Neural cell (in vitro differentiated cells): ENCODE results near the gene TNFAIP3. TPM values are rescaled to one million over a fixed set of nuclear protein-coding genes. Genes with fewer than 3 reads are reported as not detected.

Experiments used
- H2AFZ ChIP-seq: fragments of 200-600, 300-800 bp; sonication (generic), shearing (Covaris generic); 2 replicates; pipeline ENCODE4 v1.6.0; 2014; ENCODE audit warnings: low read depth, mild to moderate bottlenecking, antibody characterized with exemption, low read length, moderate library complexity
- H3F3A ChIP-seq: fragments of 200-600 bp; shearing (Covaris generic); 2 replicates; pipeline ENCODE4 v1.6.1; 2016; ENCODE audit warnings: mild to moderate bottlenecking, moderate library complexity, mixed read lengths, antibody characterized with exemption, low read length; ENCODE audit not compliant: insufficient read depth, poor library complexity, severe bottlenecking
- H3K27ac ChIP-seq: fragments of 200-600, 300-800 bp; sonication (generic), shearing (Covaris generic); 2 replicates; pipeline ENCODE4 v1.5.1; 2014; ENCODE audit warnings: mild to moderate bottlenecking, low read length, moderate library complexity
- H3K27me3 ChIP-seq: fragments of 300-800, 200-600 bp; sonication (generic), shearing (Covaris generic); 2 replicates; pipeline ENCODE4 v1.6.0; 2014; ENCODE audit warnings: mild to moderate bottlenecking, low read depth, low read length, moderate library complexity; ENCODE audit not compliant: insufficient read depth
- H3K36me3 ChIP-seq: fragments of 300-800, 200-600 bp; sonication (generic), shearing (Covaris generic); 2 replicates; pipeline ENCODE4 v1.5.1; 2014; ENCODE audit warnings: mild to moderate bottlenecking, antibody characterized with exemption, low read length, moderate library complexity; ENCODE audit not compliant: insufficient read depth
- H3K4me2 ChIP-seq: fragments of 300-800, 200-600 bp; sonication (generic), shearing (Covaris generic); 2 replicates; pipeline ENCODE4 v1.6.0; 2014; ENCODE audit warnings: mild to moderate bottlenecking, low read length
- H3K4me3 ChIP-seq: fragments of 300-800, 200-600 bp; sonication (generic), shearing (Covaris generic); 2 replicates; pipeline ENCODE4 v1.5.1; 2014; ENCODE audit warnings: mild to moderate bottlenecking, low read length, moderate library complexity
- H3K79me2 ChIP-seq: fragments of 200-600 bp; shearing (Covaris generic); replicated peaks from 2 replicates; pipeline ENCODE4 v1.6.0; 2014; ENCODE audit warnings: mild to moderate bottlenecking, low read length, moderate library complexity; ENCODE audit not compliant: insufficient read depth
- H3K9ac ChIP-seq: fragments of 300-800, 200-600 bp; sonication (generic), shearing (Covaris generic); 2 replicates; pipeline ENCODE4 v1.6.1; 2016; ENCODE audit warnings: mild to moderate bottlenecking, low read length, mixed read lengths
- H3K9me2 ChIP-seq: fragments of 200-600 bp; shearing (Covaris generic); 2 replicates; pipeline ENCODE4 v1.6.1; 2016; ENCODE audit warnings: mild to moderate bottlenecking, low read length, mixed read lengths; ENCODE audit not compliant: insufficient read depth
- H3K9me3 ChIP-seq: fragments of 200-600, 300-800 bp; sonication (generic), shearing (Covaris generic); 2 replicates; pipeline ENCODE4 v1.6.1; 2016; ENCODE audit warnings: mild to moderate bottlenecking, mixed run types, low read length, moderate library complexity, mixed read lengths
- H4K20me1 ChIP-seq: fragments of 200-600 bp; shearing (Covaris generic); 2 replicates; pipeline ENCODE4 v1.6.1; 2016; ENCODE audit warnings: mild to moderate bottlenecking, mixed run types; ENCODE audit not compliant: insufficient read depth
- EP300 ChIP-seq: fragments of 450-650 bp; conservative IDR thresholded peaks from 2 replicates; pipeline ENCODE4 v1.6.1; 2014; ENCODE audit warnings: antibody characterized with exemption, mild to moderate bottlenecking, moderate library complexity; ENCODE audit not compliant: poor library complexity, severe bottlenecking
- EZH2 ChIP-seq: fragments of 200-600, 300-800 bp; shearing (Covaris generic), sonication (generic); IDR thresholded peaks from 2 replicates; pipeline ENCODE4 v1.6.1; 2014; ENCODE audit warnings: antibody characterized with exemption, low read length, borderline replicate concordance, mild to moderate bottlenecking; ENCODE audit not compliant: insufficient read depth, poor library complexity, severe bottlenecking
- MXI1 ChIP-seq: fragments of 450-650 bp; conservative IDR thresholded peaks from 2 replicates; pipeline ENCODE4 v1.6.1; 2014; ENCODE audit warnings: antibody characterized with exemption, mild to moderate bottlenecking; ENCODE audit not compliant: poor library complexity, severe bottlenecking
- POLR2AphosphoS5 ChIP-seq: IDR thresholded peaks from 2 replicates; pipeline ENCODE4 v1.6.1; 2012
- RAD21 ChIP-seq: fragments of 450-650 bp; conservative IDR thresholded peaks from 2 replicates; pipeline ENCODE4 v1.6.1; 2014; ENCODE audit warnings: antibody characterized with exemption, mild to moderate bottlenecking, moderate library complexity
- SMC3 ChIP-seq: fragments of 450-650 bp; conservative IDR thresholded peaks from 2 replicates; pipeline ENCODE4 v1.6.1; 2014; ENCODE audit warnings: antibody characterized with exemption, mild to moderate bottlenecking, moderate library complexity; ENCODE audit not compliant: poor library complexity
- TAF1 ChIP-seq: IDR thresholded peaks from 2 replicates; pipeline ENCODE4 v1.6.1; 2012; ENCODE audit warnings: low read depth
- polyA plus RNA-seq: library from polyadenylated mRNA; depleted of rRNA; stranded (reverse); fragments of >200 nt; gene quantifications from 2 replicates; pipeline ENCODE4 v1.2.3, GENCODE V29; 2014
- TF ChIP-seq, protein P1 (sequence below): IDR thresholded peaks from 2 replicates; pipeline ENCODE4 v1.6.1; 2012; ENCODE audit warnings: borderline replicate concordance
- TF ChIP-seq, protein P2 (sequence below): fragments of 450-650 bp; IDR thresholded peaks from 2 replicates; pipeline ENCODE4 v1.5.1; 2014; ENCODE audit warnings: antibody characterized with exemption, mild to moderate bottlenecking, moderate library complexity; ENCODE audit not compliant: poor library complexity, severe bottlenecking

The TNFAIP3 gene
- polyA plus RNA-seq, 1 donor from 2014 or later, result 0.20 TPM

DNA sequence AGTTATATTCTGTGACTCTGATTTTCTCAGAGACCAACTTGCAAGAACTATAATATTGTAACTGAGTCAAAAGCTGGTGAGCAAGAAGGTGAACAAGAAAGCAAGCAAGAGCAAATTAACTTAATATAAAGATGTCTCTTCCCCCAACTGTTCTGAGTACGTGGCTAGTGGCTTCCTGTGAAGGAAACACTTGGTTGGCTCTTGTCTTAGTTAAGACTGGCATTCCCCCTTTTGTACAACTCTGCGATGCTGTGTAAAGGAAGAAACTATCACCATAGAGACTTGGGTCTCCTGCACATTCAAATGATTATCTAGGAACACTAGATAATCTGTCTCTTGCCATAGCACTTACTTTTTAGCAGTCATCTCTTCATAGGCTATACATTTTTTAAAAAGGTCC, 47.3 kb upstream of the TNFAIP3 start:
- H3K79me2 ChIP-seq, result no peaks in the 10 kb centered on the region
- no peak overlapping the region for H3K9ac ChIP-seq
- no peak overlapping the region for H3K4me2 ChIP-seq
- H3K36me3 ChIP-seq, result no peaks in the 10 kb centered on the region
- no peak overlapping the region for H3K27ac ChIP-seq
- H3K27me3 ChIP-seq, result no peaks in the 10 kb centered on the region
- TF ChIP-seq, protein P1, sequence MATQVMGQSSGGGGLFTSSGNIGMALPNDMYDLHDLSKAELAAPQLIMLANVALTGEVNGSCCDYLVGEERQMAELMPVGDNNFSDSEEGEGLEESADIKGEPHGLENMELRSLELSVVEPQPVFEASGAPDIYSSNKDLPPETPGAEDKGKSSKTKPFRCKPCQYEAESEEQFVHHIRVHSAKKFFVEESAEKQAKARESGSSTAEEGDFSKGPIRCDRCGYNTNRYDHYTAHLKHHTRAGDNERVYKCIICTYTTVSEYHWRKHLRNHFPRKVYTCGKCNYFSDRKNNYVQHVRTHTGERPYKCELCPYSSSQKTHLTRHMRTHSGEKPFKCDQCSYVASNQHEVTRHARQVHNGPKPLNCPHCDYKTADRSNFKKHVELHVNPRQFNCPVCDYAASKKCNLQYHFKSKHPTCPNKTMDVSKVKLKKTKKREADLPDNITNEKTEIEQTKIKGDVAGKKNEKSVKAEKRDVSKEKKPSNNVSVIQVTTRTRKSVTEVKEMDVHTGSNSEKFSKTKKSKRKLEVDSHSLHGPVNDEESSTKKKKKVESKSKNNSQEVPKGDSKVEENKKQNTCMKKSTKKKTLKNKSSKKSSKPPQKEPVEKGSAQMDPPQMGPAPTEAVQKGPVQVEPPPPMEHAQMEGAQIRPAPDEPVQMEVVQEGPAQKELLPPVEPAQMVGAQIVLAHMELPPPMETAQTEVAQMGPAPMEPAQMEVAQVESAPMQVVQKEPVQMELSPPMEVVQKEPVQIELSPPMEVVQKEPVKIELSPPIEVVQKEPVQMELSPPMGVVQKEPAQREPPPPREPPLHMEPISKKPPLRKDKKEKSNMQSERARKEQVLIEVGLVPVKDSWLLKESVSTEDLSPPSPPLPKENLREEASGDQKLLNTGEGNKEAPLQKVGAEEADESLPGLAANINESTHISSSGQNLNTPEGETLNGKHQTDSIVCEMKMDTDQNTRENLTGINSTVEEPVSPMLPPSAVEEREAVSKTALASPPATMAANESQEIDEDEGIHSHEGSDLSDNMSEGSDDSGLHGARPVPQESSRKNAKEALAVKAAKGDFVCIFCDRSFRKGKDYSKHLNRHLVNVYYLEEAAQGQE, result no peak
- TF ChIP-seq SMC3, result no peak
- TF ChIP-seq EZH2, result no peak
- TF ChIP-seq TAF1, result no peak
- no peak for TF ChIP-seq MXI1
- TF ChIP-seq RAD21, result no peak
- no peak overlapping the region for H3K4me3 ChIP-seq
- H3K9me3 ChIP-seq, result no peaks in the 10 kb centered on the region
- no peak overlapping the region for H2AFZ ChIP-seq
- H3K9me2 ChIP-seq, result no peaks in the 10 kb centered on the region
- no peaks in the 10 kb centered on the region for H3F3A ChIP-seq
- H4K20me1 ChIP-seq, result no peaks in the 10 kb centered on the region

DNA sequence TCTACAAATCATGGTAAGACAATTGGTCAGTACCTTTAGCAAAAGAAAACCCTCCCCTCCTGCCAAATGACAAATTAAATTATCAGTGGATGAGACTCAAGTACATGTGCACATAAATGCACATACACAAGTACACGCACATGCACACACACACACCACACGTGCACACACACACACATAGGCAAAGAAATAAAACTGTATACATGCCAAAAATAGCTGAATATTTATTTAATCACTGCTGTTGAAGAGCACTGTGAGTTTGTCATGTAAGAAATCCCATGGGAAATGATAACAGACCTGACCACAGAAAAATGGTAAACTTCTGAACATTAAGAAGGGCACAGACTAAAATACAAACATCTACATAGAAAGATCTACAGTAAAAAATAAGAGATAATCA, 46.6 kb upstream of the TNFAIP3 start:
- Histone ChIP-seq H3F3A (no peaks in the 10 kb centered on the region), H3K9ac (no peak overlapping the region), H3K4me2 (no peak overlapping the region), H2AFZ (no peak overlapping the region), H3K9me2 (no peaks in the 10 kb centered on the region), H3K4me3 (no peak overlapping the region), H3K27me3 (no peaks in the 10 kb centered on the region), H3K27ac (no peak overlapping the region), H4K20me1 (no peaks in the 10 kb centered on the region), H3K36me3 (no peaks in the 10 kb centered on the region), H3K79me2 (no peaks in the 10 kb centered on the region), H3K9me3 (no peaks in the 10 kb centered on the region)
- TF ChIP-seq POLR2AphosphoS5 (no peak), EZH2 (no peak), MXI1 (no peak), SMC3 (no peak), EP300 (no peak), TAF1 (no peak), RAD21 (no peak)
- TF ChIP-seq, protein P1, result no peak
- TF ChIP-seq, protein P2, sequence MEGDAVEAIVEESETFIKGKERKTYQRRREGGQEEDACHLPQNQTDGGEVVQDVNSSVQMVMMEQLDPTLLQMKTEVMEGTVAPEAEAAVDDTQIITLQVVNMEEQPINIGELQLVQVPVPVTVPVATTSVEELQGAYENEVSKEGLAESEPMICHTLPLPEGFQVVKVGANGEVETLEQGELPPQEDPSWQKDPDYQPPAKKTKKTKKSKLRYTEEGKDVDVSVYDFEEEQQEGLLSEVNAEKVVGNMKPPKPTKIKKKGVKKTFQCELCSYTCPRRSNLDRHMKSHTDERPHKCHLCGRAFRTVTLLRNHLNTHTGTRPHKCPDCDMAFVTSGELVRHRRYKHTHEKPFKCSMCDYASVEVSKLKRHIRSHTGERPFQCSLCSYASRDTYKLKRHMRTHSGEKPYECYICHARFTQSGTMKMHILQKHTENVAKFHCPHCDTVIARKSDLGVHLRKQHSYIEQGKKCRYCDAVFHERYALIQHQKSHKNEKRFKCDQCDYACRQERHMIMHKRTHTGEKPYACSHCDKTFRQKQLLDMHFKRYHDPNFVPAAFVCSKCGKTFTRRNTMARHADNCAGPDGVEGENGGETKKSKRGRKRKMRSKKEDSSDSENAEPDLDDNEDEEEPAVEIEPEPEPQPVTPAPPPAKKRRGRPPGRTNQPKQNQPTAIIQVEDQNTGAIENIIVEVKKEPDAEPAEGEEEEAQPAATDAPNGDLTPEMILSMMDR, result no peak
